Neural cell (in vitro differentiated cells): ENCODE measurements around the gene ME2.

Experiments used
- POLR2AphosphoS5 ChIP-seq: IDR thresholded peaks from 2 replicates; pipeline ENCODE4 v1.6.1; 2012
- TF ChIP-seq, protein P1 (sequence below): fragments of 450-650 bp; IDR thresholded peaks from 2 replicates; pipeline ENCODE4 v1.5.1; 2014; ENCODE audit warnings: antibody characterized with exemption, mild to moderate bottlenecking, moderate library complexity; ENCODE audit not compliant: poor library complexity, severe bottlenecking

DNA sequence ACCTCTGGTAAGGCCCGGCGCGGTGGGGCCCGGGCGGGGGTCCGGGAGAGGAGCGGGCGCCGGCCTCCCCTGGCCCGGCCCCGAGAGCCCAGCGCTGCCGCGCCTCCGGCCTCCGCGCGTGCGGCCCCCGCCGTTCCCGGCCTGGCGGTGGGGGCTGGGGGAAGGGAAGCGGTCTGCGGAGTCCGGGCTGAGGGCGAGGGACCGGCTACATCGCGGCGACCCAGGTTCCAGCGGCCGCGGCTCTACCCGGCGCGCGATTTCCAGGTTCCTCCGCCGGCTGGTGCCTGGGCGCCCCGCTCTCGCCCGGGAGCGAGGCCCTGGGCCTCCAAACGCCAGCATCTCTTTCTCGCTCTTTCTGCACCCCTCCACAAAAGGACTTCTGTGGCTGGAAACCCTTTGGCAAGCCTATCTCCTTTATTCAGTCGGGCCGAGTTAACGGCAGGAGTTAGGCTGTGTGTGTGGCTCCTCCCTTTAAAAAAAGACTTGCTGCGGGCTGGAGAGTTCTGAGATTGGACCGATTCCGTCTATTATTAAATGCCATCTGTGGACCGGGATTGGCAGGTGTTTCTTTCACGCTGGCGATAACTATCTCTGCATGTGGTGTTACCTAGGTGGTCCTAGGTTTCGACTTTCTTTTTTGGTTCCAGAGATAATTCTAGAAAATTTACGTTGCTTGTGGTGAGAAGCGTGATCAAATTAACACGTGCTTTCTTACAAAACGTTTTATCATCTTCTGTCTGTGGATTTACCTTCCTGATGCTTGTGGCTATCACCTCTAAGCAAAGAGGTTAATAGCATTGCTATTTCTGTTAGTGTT, 592 bp downstream of the ME2 start:
- TF ChIP-seq, protein P1, sequence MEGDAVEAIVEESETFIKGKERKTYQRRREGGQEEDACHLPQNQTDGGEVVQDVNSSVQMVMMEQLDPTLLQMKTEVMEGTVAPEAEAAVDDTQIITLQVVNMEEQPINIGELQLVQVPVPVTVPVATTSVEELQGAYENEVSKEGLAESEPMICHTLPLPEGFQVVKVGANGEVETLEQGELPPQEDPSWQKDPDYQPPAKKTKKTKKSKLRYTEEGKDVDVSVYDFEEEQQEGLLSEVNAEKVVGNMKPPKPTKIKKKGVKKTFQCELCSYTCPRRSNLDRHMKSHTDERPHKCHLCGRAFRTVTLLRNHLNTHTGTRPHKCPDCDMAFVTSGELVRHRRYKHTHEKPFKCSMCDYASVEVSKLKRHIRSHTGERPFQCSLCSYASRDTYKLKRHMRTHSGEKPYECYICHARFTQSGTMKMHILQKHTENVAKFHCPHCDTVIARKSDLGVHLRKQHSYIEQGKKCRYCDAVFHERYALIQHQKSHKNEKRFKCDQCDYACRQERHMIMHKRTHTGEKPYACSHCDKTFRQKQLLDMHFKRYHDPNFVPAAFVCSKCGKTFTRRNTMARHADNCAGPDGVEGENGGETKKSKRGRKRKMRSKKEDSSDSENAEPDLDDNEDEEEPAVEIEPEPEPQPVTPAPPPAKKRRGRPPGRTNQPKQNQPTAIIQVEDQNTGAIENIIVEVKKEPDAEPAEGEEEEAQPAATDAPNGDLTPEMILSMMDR: no peak
- TF ChIP-seq POLR2AphosphoS5: no peak
